ENCODE data around the gene VPS45.

DNA sequence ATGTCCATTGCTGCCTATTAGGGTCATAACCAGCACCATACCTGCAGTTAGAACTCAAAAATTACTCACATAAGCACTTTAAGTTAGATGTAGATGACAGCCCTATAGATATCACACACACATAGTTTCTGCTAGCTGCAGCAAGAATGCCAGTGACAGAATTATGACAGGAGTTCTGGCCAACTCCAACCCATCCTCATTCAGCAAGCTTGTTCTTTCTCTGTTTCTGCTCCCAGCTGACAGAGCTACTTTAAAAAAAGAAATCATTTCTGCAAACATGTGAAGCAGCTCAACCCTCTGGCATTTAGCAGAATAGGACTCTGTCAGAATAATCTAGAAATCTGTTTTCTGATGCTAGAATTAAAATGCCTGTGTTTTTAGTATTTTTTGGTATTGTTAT lies 33.2 kb upstream of the VPS45 start:
- TF ChIP-seq BACH2 (CRISPR knock-in tag; IDR thresholded peaks at IDR 0.05; ENCODE audit: borderline replicate concordance) (no peak), RARB (CRISPR knock-in tag; IDR thresholded peaks at IDR 0.05) (no peak), ESRRG (CRISPR knock-in tag; IDR thresholded peaks at IDR 0.05) (no peak), TOX (CRISPR knock-in tag; IDR thresholded peaks at IDR 0.05; ENCODE audit: borderline replicate concordance) (no peak), TCF4 (CRISPR knock-in tag; IDR thresholded peaks at IDR 0.05; ENCODE audit: borderline replicate concordance) (no peak), POU6F1 (CRISPR knock-in tag; IDR thresholded peaks at IDR 0.05; ENCODE audit: borderline replicate concordance, low read depth) (no peak)

All from SK-N-SH treated with all-trans-retinoic acid at 6 μM for 48 hours (cell line).